Calu3 (cell line): ENCODE results near the gene VMP1. TPM values are rescaled to one million over a fixed set of nuclear protein-coding genes. Genes with fewer than 3 reads are reported as not detected.
A peak's percentile ranks its signal among the peaks of the same experiment; 100 is the strongest.
"Not testable (repeated sequence)": the region's sequence is repeated elsewhere in the genome, so short reads cannot be mapped to it uniquely, and the experiment has no call there.

Source experiments
- BruUV-seq: library from RNA; stranded (reverse); fragments of 400-500 nt; replicated peaks from 2 replicates; lab custom pipeline; 2021; lab: Mats Ljungman, UMichigan
- CTCF ChIA-PET: fragments of 300-600 bp; sonication (Branson Sonifier 250); formaldehyde crosslinking; loops from one replicate; lab custom pipeline; 2022; ENCODE audit warnings: antibody characterized with exemption; lab: Charles Lee
- DNase-seq: peaks from one replicate; pipeline ENCODE4 v3.0.0; 2022
- H3K27ac Mint-ChIP-seq: one replicate; pipeline ENCODE4 v1.8.0; 2022; ENCODE audit warnings: mixed read lengths; ENCODE audit not compliant: unreplicated experiment
- H3K27me3 Mint-ChIP-seq: one replicate; pipeline ENCODE4 v1.8.0; 2022; ENCODE audit warnings: mixed read lengths; ENCODE audit not compliant: unreplicated experiment
- H3K36me3 Mint-ChIP-seq: one replicate; pipeline ENCODE4 v1.8.0; 2022; ENCODE audit warnings: mild to moderate bottlenecking, moderate library complexity, mixed read lengths; ENCODE audit not compliant: insufficient read depth, unreplicated experiment
- H3K4me1 Mint-ChIP-seq: one replicate; pipeline ENCODE4 v1.8.0; 2022; ENCODE audit warnings: mild to moderate bottlenecking, low read depth, mixed read lengths; ENCODE audit not compliant: unreplicated experiment
- H3K4me3 Mint-ChIP-seq: one replicate; pipeline ENCODE4 v1.8.0; 2022; ENCODE audit warnings: mild to moderate bottlenecking, low read depth, moderate library complexity, mixed read lengths; ENCODE audit not compliant: unreplicated experiment
- H3K9me3 Mint-ChIP-seq: one replicate; pipeline ENCODE4 v1.8.0; 2022; ENCODE audit warnings: low read depth, mixed read lengths; ENCODE audit not compliant: unreplicated experiment
- CTCF ChIP-seq: fragments of 200-600 bp; IDR thresholded peaks from one replicate; pipeline ENCODE4 v1.8.0; 2022; ENCODE audit warnings: antibody characterized with exemption; ENCODE audit not compliant: unreplicated experiment
- intact Hi-C: fragments of 100-400 bp; cut with micrococcal nuclease; formaldehyde crosslinking; loops from one replicate; pipeline ENCODE4 v1.10.0; 2022; ENCODE audit not compliant: unreplicated experiment
- total RNA-seq: library from RNA; stranded (reverse); gene quantifications from 2 replicates; pipeline ENCODE4 v1.2.3, GENCODE V29; 2022

Gene VMP1
- total RNA-seq, 1 experiment from 2014 or later, result 315 TPM

- Mint-ChIP-seq H3K36me3 (peaks cover 43% of the 10 kb centered on the region), H3K4me3 (peak overlapping the region; percentile 49), H3K27ac (peak overlapping the region; percentile 97), H3K9me3 (no peaks in the 10 kb centered on the region), H3K4me1 (peaks cover 16% of the 10 kb centered on the region), H3K27me3 (no peaks in the 10 kb centered on the region)
- BruUV-seq, result no TSS peak
- no peak for TF ChIP-seq CTCF
- intact Hi-C loops, result loop anchor here (2.0 kb wide), 1 partner anchor 22 kb away; no protein-coding TSS in a partner anchor
- CTCF ChIA-PET, result interaction anchor here (0.6 to 2.3 kb wide), 6 partner anchors 9 to 705 kb away, joined by 3 to 14 read pairs (median 6); no protein-coding TSS in a partner anchor
- no peak for DNase-seq
Observed at GRCh38 chr17:59828478-59828760, 121.0 kb downstream of the VMP1 start.

GRCh38 chr17:59828819-59829216 lies 121.4 kb downstream of the VMP1 start:
- BruUV-seq, result TSS peak; percentile 77
- Mint-ChIP-seq H3K4me3 (peak overlapping the region; percentile 49), H3K4me1 (peaks cover 16% of the 10 kb centered on the region), H3K27ac (peak overlapping the region; percentile 97), H3K36me3 (peaks cover 43% of the 10 kb centered on the region)
- intact Hi-C loops, result loop anchor here (1.0 to 2.0 kb wide), 3 partner anchors 8 to 43 kb away; no protein-coding TSS in a partner anchor
- H3K9me3 Mint-ChIP-seq, H3K27me3 Mint-ChIP-seq: not testable (repeated sequence)
- peak; percentile 36 for DNase-seq
- CTCF ChIA-PET, result interaction anchor here (0.6 to 2.3 kb wide), 7 partner anchors 9 to 705 kb away, joined by 3 to 14 read pairs (median 4); no protein-coding TSS in a partner anchor

- BruUV-seq, result TSS peak; percentile 67
- peak overlapping the region; percentile 49 for H3K4me3 Mint-ChIP-seq
- CTCF ChIA-PET, result interaction anchor here (0.6 to 2.3 kb wide), 9 partner anchors 8 to 77 kb away, joined by 3 to 14 read pairs (median 4); no protein-coding TSS in a partner anchor
- peak overlapping the region; percentile 97 for H3K27ac Mint-ChIP-seq
- no peaks in the 10 kb centered on the region for H3K9me3 Mint-ChIP-seq
- no peak for TF ChIP-seq CTCF
- intact Hi-C loops, result loop anchor here (1.0 to 2.0 kb wide), 3 partner anchors 8 to 43 kb away; no protein-coding TSS in a partner anchor
- no peaks in the 10 kb centered on the region for H3K27me3 Mint-ChIP-seq
- H3K36me3 Mint-ChIP-seq, result peaks cover 43% of the 10 kb centered on the region
- peaks cover 16% of the 10 kb centered on the region for H3K4me1 Mint-ChIP-seq
- peak; percentile 68 for DNase-seq
Observed at GRCh38 chr17:59829217-59830006, 122.0 kb downstream of the VMP1 start.

GRCh38 chr17:59830007-59830630 lies 122.7 kb downstream of the VMP1 start:
- no peaks in the 10 kb centered on the region for H3K9me3 Mint-ChIP-seq
- TF ChIP-seq CTCF, result no peak
- CTCF ChIA-PET, result interaction anchor here (0.8 to 1.2 kb wide), 3 partner anchors 25 to 47 kb away, joined by 3 to 6 read pairs (median 4); no protein-coding TSS in a partner anchor
- BruUV-seq, result no TSS peak
- DNase-seq, result peak; percentile 34
- peaks cover 16% of the 10 kb centered on the region for H3K4me1 Mint-ChIP-seq
- H3K36me3 Mint-ChIP-seq, result peaks cover 43% of the 10 kb centered on the region
- H3K27ac Mint-ChIP-seq, result peak overlapping the region; percentile 97
- H3K4me3 Mint-ChIP-seq, result peak overlapping the region; percentile 49
- no peaks in the 10 kb centered on the region for H3K27me3 Mint-ChIP-seq
- intact Hi-C loops, result no loop called here
